Endodermal cell (in vitro differentiated cells): ENCODE measurements around the gene CMTM6. TPM values are rescaled to one million over a fixed set of nuclear protein-coding genes. Genes with fewer than 3 reads are reported as not detected.
A peak's percentile ranks its signal among the peaks of the same experiment; 100 is the strongest.

ENCODE experiments used
- DNase-seq: peaks from one replicate; pipeline ENCODE4 v3.0.0-alpha.2; 2017
- H3K27ac ChIP-seq: 2 replicates; pipeline ENCODE4 v1.5.1; 2013; ENCODE audit warnings: mild to moderate bottlenecking, low read depth, low read length, moderate library complexity
- H3K27me3 ChIP-seq: 2 replicates; pipeline ENCODE4 v1.6.1; 2013; ENCODE audit warnings: mild to moderate bottlenecking, low read length, moderate library complexity; ENCODE audit not compliant: insufficient read depth, control insufficient read depth, poor library complexity, severe bottlenecking
- H3K36me3 ChIP-seq: 2 replicates; pipeline ENCODE4 v1.7.0; 2013; ENCODE audit warnings: mild to moderate bottlenecking, low read length, moderate library complexity; ENCODE audit not compliant: control insufficient read depth, insufficient read depth
- H3K4me1 ChIP-seq: one replicate; pipeline ENCODE4 v1.7.0; 2013; ENCODE audit warnings: low read length; ENCODE audit not compliant: control insufficient read depth, insufficient read depth
- H3K4me3 ChIP-seq: 2 replicates; pipeline ENCODE4 v1.5.1; 2013; ENCODE audit warnings: mild to moderate bottlenecking, low read length, moderate library complexity
- H3K9ac ChIP-seq: 2 replicates; pipeline ENCODE4 v1.6.1; 2013; ENCODE audit warnings: mild to moderate bottlenecking, low read length, moderate library complexity; ENCODE audit not compliant: poor library complexity, severe bottlenecking; ENCODE audit errors: extremely low read depth
- H3K9me3 ChIP-seq: 2 replicates; pipeline ENCODE4 v1.6.1; 2013; ENCODE audit warnings: mild to moderate bottlenecking, low read length, moderate library complexity; ENCODE audit not compliant: control insufficient read depth
- H3K27ac Mint-ChIP-seq: 2 replicates; pipeline ENCODE4 v1.8.0; 2020; ENCODE audit warnings: mixed read lengths
- H3K27me3 Mint-ChIP-seq: 2 replicates; pipeline ENCODE4 v1.8.0; 2021; ENCODE audit warnings: mild to moderate bottlenecking, mixed read lengths; ENCODE audit not compliant: insufficient read depth
- H3K36me3 Mint-ChIP-seq: 2 replicates; pipeline ENCODE4 v1.8.0; 2020; ENCODE audit warnings: low read depth, mixed read lengths
- H3K4me1 Mint-ChIP-seq: 2 replicates; pipeline ENCODE4 v1.8.0; 2020; ENCODE audit warnings: mixed read lengths
- H3K4me3 Mint-ChIP-seq: 2 replicates; pipeline ENCODE4 v1.8.0; 2020; ENCODE audit warnings: mild to moderate bottlenecking, moderate library complexity, mixed read lengths
- H3K9me3 Mint-ChIP-seq: 2 replicates; pipeline ENCODE4 v1.8.0; 2020; ENCODE audit warnings: mild to moderate bottlenecking, mixed read lengths
- WGBS, 2 experiments: methylation state at CpG; one replicate each; pipeline versions ENCODE4 v1.1.5 to v1.1.7; 2013; ENCODE audit warnings: missing lambda C conversion rate in 2 of 2, mixed read lengths in 1 of 2; ENCODE audit not compliant: insufficient coverage in 1 of 2, insufficient read length in 1 of 2; 5-methylcytosine and 5-hydroxymethylcytosine counted together
- total RNA-seq, 2 donors: library from RNA; stranded (reverse); fragmentation: NEBNext Ultra II Directional in 1 of 2; extraction: Animal tissue kit (Norgen Biotek cat#: 25700) in 1 of 2; gene quantifications; 2 replicates in 1 of 2; 3 replicates in 1 of 2; pipeline ENCODE4 v1.2.1, GENCODE V29; 2021
- TF ChIP-seq, protein P1 (sequence below): fragments of 200-600 bp; sonication (generic); conservative IDR thresholded peaks from 2 replicates; pipeline ENCODE4 v1.5.0; 2021; ENCODE audit warnings: antibody characterized with exemption, mild to moderate bottlenecking

The CMTM6 gene
- total RNA-seq, 2 donors from 2014 or later, result 58.3 to 62.4 TPM

DNA sequence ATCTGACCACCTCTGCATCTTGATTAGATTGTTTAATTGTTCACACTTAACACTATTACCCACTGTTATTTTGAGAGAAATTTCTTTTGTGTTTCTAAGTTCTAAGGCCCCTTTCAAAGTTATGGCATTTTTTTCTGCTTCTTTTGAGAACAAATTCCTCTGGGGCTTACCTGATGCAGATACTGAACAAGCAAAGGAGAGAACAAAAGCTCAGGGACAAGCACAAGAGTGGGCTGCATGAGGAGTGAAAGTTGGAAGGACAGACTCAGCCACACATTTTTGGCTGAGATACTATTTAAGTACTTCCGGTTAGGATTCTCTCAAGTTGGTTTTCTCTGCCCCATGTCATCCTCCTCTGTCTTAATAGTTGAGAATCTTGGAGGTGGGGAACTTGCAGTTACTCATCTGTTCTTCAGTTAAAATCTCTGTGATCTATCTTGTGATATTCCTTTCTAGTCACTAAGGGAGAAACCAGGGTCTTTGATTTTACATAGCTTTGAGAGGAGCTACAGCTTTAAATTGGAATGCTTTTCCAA lies 54.7 kb downstream of the CMTM6 start:
- Histone ChIP-seq H3K27ac (no peak overlapping the region), H3K27me3 (peaks cover 36% of the 10 kb centered on the region), H3K4me3 (no peak overlapping the region), H3K9me3 (no peaks in the 10 kb centered on the region), H3K36me3 (no peaks in the 10 kb centered on the region), H3K4me1 (peaks cover 3% of the 10 kb centered on the region), H3K9ac (no peak overlapping the region)
- TF ChIP-seq, protein P1, sequence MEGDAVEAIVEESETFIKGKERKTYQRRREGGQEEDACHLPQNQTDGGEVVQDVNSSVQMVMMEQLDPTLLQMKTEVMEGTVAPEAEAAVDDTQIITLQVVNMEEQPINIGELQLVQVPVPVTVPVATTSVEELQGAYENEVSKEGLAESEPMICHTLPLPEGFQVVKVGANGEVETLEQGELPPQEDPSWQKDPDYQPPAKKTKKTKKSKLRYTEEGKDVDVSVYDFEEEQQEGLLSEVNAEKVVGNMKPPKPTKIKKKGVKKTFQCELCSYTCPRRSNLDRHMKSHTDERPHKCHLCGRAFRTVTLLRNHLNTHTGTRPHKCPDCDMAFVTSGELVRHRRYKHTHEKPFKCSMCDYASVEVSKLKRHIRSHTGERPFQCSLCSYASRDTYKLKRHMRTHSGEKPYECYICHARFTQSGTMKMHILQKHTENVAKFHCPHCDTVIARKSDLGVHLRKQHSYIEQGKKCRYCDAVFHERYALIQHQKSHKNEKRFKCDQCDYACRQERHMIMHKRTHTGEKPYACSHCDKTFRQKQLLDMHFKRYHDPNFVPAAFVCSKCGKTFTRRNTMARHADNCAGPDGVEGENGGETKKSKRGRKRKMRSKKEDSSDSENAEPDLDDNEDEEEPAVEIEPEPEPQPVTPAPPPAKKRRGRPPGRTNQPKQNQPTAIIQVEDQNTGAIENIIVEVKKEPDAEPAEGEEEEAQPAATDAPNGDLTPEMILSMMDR, result no peak
- Mint-ChIP-seq H3K4me1 (peaks cover 15% of the 10 kb centered on the region), H3K4me3 (no peak overlapping the region), H3K27ac (no peak overlapping the region), H3K36me3 (peaks cover 13% of the 10 kb centered on the region), H3K9me3 (no peaks in the 10 kb centered on the region), H3K27me3 (peaks cover 19% of the 10 kb centered on the region)
- DNase-seq, result peak; percentile 31
- 100% methylated on average over 1 of the region's 1 CpG for WGBS, 2 experiments

DNA sequence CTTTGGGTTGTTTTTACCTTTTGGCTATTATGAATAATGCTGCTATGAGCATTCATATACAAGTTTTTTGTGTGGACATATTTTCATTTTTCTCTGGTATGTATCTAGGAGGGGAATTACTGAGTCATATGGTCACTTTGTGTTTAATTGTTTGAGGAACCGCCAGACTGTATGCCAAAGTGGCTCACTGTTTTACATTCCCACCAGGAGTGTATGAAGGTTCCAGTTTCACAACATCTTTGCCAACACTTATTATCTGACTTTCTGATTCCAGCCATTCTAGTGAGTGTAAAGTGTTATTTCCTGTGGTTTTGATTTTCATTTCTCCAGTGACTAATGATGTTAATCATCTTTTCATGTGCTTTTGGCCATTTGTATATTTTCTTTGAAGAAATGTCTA lies 59.2 kb downstream of the CMTM6 start:
- no peak for DNase-seq
- 86% methylated on average over 1 of the region's 1 CpG; no CpG with 5 or more reads in 1 of the 2 experiments for WGBS, 2 experiments
- H3K9ac ChIP-seq, result no peak overlapping the region
- peaks cover 3% of the 10 kb centered on the region for H3K4me1 ChIP-seq
- no peaks in the 10 kb centered on the region for H3K9me3 ChIP-seq
- no peaks in the 10 kb centered on the region for H3K27me3 ChIP-seq
- TF ChIP-seq, protein P1, result no peak
- H3K36me3 Mint-ChIP-seq, result peaks cover 19% of the 10 kb centered on the region
- peaks cover 13% of the 10 kb centered on the region for H3K4me1 Mint-ChIP-seq
- no peak overlapping the region for H3K27ac ChIP-seq
- no peak overlapping the region for H3K4me3 ChIP-seq
- no peak overlapping the region for H3K4me3 Mint-ChIP-seq
- H3K27ac Mint-ChIP-seq, result no peak overlapping the region
- peaks cover 3% of the 10 kb centered on the region for H3K27me3 Mint-ChIP-seq
- H3K9me3 Mint-ChIP-seq, result no peaks in the 10 kb centered on the region
- H3K36me3 ChIP-seq, result no peaks in the 10 kb centered on the region

DNA sequence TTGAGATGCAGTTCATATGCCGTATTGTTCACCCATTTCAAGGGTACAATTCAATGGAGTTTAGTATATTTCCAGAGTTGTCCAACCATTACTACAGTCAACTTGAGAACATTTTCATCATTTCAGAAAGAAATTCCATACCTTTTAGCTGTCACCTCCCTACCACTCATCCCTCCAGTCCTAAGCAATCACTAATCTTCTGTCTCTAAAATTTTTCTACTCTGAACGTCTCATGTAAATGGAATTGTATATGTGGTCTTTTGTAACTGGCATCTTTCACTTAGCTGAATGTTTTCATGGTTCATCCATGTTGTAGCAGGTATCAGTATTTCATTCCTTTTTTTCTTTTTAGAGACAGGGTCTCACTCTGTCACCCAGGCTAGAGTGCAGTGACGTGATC lies 59.9 kb downstream of the CMTM6 start:
- no peak overlapping the region for H3K27ac ChIP-seq
- no peaks in the 10 kb centered on the region for H3K4me1 ChIP-seq
- H3K9ac ChIP-seq, result no peak overlapping the region
- no peaks in the 10 kb centered on the region for H3K36me3 ChIP-seq
- H3K27me3 Mint-ChIP-seq, result no peaks in the 10 kb centered on the region
- no peaks in the 10 kb centered on the region for H3K9me3 ChIP-seq
- peaks cover 19% of the 10 kb centered on the region for H3K36me3 Mint-ChIP-seq
- H3K4me3 Mint-ChIP-seq, result no peak overlapping the region
- no peaks in the 10 kb centered on the region for H3K27me3 ChIP-seq
- TF ChIP-seq, protein P1, result no peak
- no peak overlapping the region for H3K27ac Mint-ChIP-seq
- H3K4me1 Mint-ChIP-seq, result peaks cover 7% of the 10 kb centered on the region
- no peak for DNase-seq
- H3K9me3 Mint-ChIP-seq, result no peaks in the 10 kb centered on the region
- H3K4me3 ChIP-seq, result no peak overlapping the region
- 95 to 100% methylated on average over 2 to 3 of the region's 3 CpGs for WGBS, 2 experiments
